NCI-H526 treated with DMSO at 0.1 percent for 48 hours (cell line): ENCODE results near the gene NEUROG1.
"Not testable (repeated sequence)": the region's sequence is repeated elsewhere in the genome, so short reads cannot be mapped to it uniquely, and the experiment has no call there.

Source experiments
- DNase-seq: peaks from one replicate; lab custom pipeline; 2025; lab: John Stamatoyannopoulos, UW

Gene NEUROG1

DNA sequence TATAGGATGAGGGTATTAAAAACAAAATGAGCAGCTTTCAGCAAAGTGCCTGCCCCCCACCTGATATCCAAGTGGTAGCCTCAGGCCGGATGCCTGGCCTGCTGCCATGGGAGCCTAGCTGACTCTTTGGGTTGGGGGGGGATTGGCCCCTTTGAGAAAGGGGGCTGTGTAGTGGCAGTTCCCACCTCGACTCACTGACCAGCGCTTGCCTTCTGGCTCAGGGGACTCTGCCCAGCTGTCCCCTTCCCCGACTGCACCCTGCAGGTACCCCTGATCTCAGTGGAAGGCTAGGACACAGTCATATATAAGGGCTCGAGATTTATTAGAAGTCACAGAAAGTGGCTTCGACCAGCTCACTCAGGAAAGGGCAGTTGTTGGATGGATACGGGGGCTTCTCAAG is 1.5 kb upstream of the NEUROG1 start:
- no peak for DNase-seq

DNA sequence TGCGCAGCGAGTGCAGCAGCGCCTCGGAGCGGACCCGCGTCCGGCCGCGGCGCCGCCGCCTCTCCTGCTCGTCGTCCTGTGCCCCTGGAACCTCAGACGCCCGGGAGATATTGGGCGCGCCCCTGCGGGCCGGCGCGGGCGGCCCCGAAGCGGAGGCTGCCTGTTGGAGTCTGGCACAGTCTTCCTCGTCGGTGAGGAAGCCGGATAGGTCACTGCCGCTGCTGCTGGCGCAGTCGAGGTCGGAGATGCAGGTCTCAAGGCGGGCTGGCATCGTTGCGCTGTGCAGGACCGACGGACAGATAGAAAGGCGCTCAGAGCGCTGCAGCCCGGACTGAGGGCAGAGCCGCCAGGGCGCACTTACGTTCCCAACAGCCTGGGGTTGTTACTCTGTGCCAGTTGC is 344 bp downstream of the NEUROG1 start:
- no peak for DNase-seq

DNA sequence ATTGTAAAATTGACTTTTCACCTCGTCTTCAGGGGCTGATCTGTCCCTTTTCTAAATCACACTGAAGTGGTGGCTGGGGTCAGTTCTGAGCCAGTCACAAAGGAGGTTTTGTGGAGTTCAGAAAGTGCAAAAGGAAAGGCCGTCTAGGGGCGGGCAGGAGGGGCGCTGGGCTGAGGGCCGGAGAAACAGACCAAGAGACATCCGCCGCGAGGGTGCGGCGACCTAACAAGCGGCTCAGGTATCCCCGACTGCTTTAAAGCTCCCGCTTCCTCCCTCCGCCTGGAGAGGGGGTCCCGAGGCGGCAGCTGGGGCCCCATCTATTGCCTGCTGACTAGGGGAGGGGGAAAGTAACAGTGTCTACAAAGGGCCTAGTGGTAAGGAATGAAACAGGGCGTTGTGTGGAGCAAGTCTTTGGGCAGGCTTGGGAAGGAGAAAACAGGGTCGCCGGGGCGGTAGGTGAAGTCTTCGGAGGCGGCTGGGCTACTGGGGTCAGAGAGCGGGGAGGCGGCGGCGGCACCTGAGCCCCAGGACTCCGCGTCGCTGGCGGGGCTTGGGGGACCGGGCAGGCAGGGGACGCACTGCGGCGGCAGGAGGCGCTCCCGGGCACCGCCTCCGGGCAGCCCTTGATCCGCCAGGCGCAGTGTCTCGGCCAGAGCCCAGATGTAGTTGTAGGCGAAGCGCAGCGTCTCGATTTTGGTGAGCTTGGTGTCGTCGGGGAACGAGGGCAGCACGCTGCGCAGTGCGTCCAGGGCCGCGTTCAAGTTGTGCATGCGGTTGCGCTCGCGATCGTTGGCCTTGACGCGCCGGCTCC is 950 bp downstream of the NEUROG1 start:
- DNase-seq = no peak

- no peak for DNase-seq
Observed at GRCh38 chr5:135533794-135534193, 2.0 kb downstream of the NEUROG1 start.

DNA sequence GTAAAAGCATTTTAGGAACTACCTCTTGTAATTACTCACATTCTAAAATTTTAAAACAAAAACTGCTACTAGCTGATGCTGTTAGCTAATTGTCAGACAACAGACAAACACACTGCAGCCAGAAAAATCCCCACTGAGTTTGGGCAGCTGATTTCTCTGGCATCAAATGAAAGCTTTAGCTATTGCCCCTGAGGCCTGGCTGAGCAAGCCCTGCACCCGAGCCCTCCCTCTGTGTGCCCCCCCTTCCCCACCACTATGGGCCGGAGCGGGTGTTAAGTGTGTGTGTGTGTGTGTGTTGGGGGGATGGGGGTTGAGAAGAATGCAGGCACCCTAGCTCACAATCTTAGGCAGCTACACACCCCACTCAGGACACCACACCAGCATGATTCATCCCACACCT is 2.4 kb downstream of the NEUROG1 start:
- DNase-seq = no peak

- not testable (repeated sequence) for DNase-seq
Observed at GRCh38 chr5:135529576-135529975, 6.2 kb downstream of the NEUROG1 start.

- DNase-seq = no peak
Observed at GRCh38 chr5:135526924-135527323, 8.8 kb downstream of the NEUROG1 start.

DNA sequence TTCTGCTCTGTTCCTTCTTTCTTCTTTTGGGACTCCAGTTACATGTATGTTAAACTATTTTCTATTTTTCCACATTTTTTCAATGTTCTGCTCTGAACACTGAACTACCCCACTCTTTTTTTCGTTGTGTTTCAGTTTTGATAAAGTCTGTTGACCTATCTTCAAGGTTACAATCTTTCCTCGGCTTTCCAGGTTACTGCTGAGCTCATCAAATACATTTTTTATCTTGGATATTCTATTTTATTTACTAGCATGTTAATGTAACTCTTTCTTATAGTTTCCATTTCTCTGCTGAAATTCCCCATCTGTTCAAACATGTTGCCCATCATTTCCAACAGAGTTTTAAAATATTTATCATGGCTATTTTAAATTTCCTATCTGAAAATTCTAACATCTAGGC is 13.8 kb downstream of the NEUROG1 start:
- DNase-seq = no peak

DNA sequence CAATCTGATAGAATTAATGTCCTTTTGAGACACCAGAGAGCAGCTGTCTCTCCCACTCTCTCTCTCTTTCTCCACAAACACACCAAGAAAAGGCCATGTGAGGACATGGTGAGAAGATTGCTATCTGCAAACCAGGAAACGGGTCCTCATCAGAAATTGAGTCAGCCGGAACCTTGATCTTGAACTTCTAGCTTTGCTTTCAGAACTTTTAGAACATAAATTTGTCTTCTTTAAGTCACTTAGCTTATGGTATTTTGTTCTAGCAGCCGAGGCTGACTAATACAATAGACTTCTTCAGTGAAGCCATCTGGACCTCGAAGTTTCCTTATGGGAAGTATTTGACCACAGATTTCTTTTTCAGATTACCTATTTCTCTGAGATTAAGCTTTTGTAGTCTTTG is 18.1 kb downstream of the NEUROG1 start:
- DNase-seq = no peak

GRCh38 chr5:135514116-135514515 is 21.6 kb downstream of the NEUROG1 start:
- no peak for DNase-seq

GRCh38 chr5:135511761-135512575 is 23.8 kb downstream of the NEUROG1 start:
- no peak for DNase-seq

GRCh38 chr5:135509995-135510394 is 25.8 kb downstream of the NEUROG1 start:
- no peak for DNase-seq

GRCh38 chr5:135508496-135509005 is 27.2 kb downstream of the NEUROG1 start:
- DNase-seq = no peak

DNA sequence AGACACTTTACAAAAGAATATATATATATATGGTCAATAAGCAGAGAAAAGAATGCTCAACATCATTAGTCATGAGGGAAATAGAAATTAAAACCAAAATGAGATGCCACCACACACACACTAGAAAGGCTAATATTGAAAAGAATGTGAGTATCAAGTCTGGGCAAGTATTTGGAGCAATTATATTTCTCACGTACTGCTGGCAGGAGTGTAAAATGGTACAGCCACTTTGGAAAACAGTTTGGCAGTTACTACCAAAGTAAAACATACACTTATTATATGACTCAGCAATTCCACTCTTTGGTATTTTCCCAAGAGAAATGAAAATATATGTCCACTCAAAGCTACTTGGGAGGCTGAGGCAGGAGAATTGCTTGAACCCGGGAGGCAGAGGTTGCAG is 29.8 kb downstream of the NEUROG1 start:
- DNase-seq = no peak

GRCh38 chr5:135504376-135504775 is 31.4 kb downstream of the NEUROG1 start:
- no peak for DNase-seq

- no peak for DNase-seq
Observed at GRCh38 chr5:135503871-135504270, 31.9 kb downstream of the NEUROG1 start.

GRCh38 chr5:135502836-135503520 is 32.8 kb downstream of the NEUROG1 start:
- DNase-seq = no peak

DNA sequence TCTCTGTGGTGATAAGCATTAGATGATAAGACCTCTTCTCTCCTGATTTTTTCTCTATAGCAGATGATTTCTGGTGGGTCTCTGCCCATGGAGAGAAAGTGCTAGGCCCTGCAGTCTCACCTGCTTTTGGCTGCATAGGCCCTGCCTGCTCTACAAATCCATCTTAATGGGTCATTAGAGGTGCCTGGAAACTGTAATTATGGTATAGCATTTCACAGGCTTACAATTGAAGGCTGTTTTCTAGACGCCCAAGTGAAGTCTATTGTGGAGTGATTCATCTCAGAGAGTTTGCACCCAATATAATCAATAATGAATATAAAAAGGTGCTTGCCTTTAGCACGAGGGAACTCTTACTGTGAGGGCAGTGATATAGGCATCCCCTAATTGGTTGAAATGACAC is 33.8 kb downstream of the NEUROG1 start:
- no peak for DNase-seq

- DNase-seq = no peak
Observed at GRCh38 chr5:135498637-135498995, 37.1 kb downstream of the NEUROG1 start.

DNA sequence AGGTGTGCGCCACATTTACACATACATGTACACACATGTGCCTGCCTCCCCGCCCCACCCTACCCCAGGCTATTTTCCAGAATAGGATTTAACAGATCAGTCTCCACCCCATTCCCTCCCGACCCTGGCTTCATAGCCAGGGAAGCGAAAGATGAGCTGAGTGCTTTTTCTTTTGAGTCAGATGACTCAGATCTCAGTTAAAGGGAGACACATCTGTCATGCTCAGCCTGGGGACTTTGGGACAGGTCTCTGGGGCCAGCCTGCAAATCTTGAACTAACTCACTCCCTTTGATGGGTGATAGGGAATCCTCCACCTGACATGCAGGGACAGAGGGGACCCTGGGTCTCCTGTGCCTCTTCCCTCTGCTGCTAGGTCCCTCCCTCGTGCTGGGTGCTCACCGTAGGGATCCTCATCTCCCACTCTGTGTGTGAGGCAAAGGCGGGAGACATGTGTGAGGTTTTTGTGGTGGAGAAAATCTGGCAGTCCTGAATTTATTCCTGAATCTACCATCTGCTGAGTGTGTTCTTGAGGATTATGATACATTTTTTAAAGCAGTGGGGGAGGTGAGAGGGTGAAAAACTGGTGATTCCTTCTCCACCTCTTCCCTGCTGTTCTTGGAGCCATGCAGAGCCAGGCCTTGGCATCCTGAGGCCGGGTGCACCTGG is 37.7 kb downstream of the NEUROG1 start:
- DNase-seq = no peak

DNA sequence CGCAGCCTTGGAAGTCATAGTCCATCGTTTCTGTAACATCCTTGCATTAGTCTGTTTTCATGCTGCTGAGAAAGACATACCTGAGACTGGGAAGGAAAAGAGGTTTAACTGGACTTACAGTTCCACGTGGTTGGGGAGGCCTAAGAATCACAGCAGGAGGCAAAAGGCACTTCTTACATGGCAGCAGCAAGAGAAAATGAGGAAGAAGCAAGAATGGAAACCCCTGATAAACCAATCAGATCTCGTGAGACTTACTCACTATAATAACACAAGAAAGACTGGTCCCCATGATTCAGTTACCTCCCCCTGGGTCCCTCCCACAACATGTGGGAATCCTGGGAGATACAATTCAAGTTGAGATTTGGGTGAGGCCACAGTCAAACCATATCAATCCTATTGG is 40.2 kb downstream of the NEUROG1 start:
- DNase-seq = not testable (repeated sequence)

DNA sequence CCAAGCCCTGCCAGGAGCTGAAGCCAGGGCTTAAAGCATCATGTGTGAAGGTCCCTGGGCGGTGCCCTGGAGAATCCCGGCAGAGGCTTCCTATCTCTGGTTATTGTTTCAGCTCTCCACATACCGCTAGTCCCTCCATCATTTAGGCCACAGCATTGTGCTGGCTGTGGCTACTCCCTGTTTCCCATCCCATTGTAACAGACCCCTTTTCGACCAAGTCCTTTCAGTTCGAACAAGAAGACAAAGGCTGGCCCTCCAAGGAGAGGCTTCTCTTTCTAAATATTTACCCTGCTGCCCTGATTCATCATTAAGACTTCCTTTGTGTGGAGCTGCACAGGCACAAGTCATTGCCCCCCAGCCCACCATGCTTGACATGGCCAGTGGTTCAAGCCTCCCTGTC is 41.6 kb downstream of the NEUROG1 start:
- no peak for DNase-seq
